Ovary (tissue), 3 donors: ENCODE results near the gene ARHGEF17.

Source experiments
- POLR2A ChIP-seq: fragments of 450-650 bp; IDR thresholded peaks from one replicate; pipeline ENCODE4 v1.6.1; 2017; ENCODE audit warnings: antibody characterized with exemption, mild to moderate bottlenecking, moderate library complexity
- TF ChIP-seq, protein P1 (sequence below), 3 donors: fragments of 450-650 bp in 2 of 3; fragments of 200-600 bp in 1 of 3; IDR thresholded peaks; one replicate each; pipeline versions ENCODE4 v1.5.1 to v1.8.0; 2016 to 2022; ENCODE audit warnings: antibody characterized with exemption in 3 of 3, mild to moderate bottlenecking in 1 of 3
- donor health status: DM: no; HTN: no; CAD: no.

DNA sequence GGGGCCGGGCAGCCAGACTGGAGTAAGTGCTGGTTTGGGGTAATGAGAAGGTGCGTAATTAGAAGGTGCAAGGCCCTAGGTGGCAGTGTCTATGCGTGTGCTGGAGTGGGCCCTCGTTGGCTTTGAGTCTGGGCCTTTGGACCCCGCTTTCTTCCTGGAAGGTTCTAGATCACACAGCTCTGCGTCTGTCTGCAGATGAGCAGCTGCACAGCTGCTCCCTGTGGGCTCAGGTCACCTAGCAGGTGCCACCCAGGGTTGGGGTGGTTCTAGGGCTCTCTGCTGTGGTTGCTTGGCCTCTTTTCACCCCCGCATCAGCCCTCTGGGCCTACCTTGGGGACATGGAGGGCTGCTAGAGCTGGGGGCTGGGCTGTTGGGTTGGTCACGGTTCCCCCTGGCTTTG lies 78.5 kb downstream of the ARHGEF17 start:
- TF ChIP-seq, protein P1, sequence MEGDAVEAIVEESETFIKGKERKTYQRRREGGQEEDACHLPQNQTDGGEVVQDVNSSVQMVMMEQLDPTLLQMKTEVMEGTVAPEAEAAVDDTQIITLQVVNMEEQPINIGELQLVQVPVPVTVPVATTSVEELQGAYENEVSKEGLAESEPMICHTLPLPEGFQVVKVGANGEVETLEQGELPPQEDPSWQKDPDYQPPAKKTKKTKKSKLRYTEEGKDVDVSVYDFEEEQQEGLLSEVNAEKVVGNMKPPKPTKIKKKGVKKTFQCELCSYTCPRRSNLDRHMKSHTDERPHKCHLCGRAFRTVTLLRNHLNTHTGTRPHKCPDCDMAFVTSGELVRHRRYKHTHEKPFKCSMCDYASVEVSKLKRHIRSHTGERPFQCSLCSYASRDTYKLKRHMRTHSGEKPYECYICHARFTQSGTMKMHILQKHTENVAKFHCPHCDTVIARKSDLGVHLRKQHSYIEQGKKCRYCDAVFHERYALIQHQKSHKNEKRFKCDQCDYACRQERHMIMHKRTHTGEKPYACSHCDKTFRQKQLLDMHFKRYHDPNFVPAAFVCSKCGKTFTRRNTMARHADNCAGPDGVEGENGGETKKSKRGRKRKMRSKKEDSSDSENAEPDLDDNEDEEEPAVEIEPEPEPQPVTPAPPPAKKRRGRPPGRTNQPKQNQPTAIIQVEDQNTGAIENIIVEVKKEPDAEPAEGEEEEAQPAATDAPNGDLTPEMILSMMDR (IDR thresholded peaks at IDR 0.05), result no peak
- no peak for TF ChIP-seq POLR2A
